ENCODE measurements around the gene EXOSC6.
"Not testable (repeated sequence)": the region's sequence is repeated elsewhere in the genome, so short reads cannot be mapped to it uniquely, and the experiment has no call there.

EXOSC6 gene

DNA sequence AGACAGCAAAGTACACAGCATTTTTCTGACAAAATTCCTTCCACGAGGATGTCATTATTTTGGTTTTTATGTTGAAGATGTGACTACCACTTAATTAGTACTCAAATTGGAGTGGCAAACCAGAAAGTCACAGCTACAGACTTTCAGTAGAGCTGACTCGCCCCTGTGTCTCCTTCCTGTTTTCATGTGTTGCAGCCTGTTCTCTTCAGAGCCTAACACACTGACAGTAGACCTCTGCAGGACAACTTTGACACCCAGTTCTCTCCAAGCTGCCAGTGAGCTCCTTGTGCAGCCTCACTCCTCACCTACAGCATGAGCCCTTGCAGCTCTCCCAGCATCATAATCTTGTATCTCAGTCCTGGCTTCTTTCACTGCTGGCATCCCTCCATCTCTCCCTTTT, 29.2 kb downstream of the EXOSC6 start:
- not testable (repeated sequence) for H3K9ac ChIP-seq (ENCODE audit: low read depth, low read length); H3K9me3 ChIP-seq (replicated peaks; ENCODE audit: low read length); H3K36me3 ChIP-seq (ENCODE audit: insufficient read depth, low read length); H3K4me1 ChIP-seq (ENCODE audit: control insufficient read depth, insufficient read depth, low read length); H3K4me2 ChIP-seq (ENCODE audit: low read length); H3K4me3 ChIP-seq (ENCODE audit: low read length); H3K27me3 ChIP-seq (ENCODE audit: control insufficient read depth, insufficient read depth, low read length)

DNA sequence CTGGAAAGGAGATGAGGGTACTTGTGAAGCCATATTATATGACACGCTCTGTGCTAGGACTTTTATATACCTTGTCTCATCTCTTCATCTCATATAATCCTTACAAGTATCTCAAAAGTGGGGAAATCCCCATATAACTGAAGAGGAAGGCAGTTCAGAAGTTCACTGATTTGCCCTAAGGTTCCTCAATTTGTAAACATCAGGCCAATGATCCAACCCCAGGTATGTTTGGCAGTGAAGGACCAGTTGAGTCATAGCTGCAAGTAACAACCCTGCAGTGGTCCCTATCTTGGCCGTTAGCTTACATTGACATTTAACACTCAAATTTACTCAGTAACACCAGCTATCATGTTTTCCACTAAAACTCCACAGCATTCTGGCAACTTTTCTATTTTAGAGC, 33.2 kb downstream of the EXOSC6 start:
- H3K4me1 ChIP-seq (ENCODE audit: control insufficient read depth, insufficient read depth, low read length); H3K4me2 ChIP-seq (ENCODE audit: low read length); H3K9ac ChIP-seq (ENCODE audit: low read depth, low read length); H3K36me3 ChIP-seq (ENCODE audit: insufficient read depth, low read length); H3K4me3 ChIP-seq (ENCODE audit: low read length); H3K27me3 ChIP-seq (ENCODE audit: control insufficient read depth, insufficient read depth, low read length); H3K9me3 ChIP-seq (replicated peaks; ENCODE audit: low read length): not testable (repeated sequence)

DNA sequence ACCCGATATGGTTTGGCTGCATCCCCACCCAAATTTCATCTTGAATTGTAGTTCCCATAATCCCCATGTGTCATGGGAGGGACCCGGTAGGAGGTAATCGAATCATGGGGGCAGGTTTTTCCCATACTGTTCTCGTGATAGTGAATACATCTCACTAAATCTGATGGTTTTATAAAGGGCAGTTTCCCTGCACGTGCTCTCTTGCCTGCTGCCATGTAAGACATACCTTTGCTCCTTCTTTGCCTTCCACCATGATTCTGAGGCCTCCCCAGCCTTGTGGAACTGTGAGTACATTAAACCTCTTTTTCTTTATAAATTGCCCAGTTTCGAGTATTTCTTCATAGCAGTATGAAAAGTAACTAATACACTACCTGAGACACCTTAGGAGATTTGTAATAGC, 45.4 kb downstream of the EXOSC6 start:
- H3K4me2 ChIP-seq (ENCODE audit: low read length); H3K4me3 ChIP-seq (ENCODE audit: low read length); H3K27me3 ChIP-seq (ENCODE audit: control insufficient read depth, insufficient read depth, low read length); H3K4me1 ChIP-seq (ENCODE audit: control insufficient read depth, insufficient read depth, low read length); H3K9me3 ChIP-seq (replicated peaks; ENCODE audit: low read length); H3K36me3 ChIP-seq (ENCODE audit: insufficient read depth, low read length); H3K9ac ChIP-seq (ENCODE audit: low read depth, low read length): not testable (repeated sequence)

DNA sequence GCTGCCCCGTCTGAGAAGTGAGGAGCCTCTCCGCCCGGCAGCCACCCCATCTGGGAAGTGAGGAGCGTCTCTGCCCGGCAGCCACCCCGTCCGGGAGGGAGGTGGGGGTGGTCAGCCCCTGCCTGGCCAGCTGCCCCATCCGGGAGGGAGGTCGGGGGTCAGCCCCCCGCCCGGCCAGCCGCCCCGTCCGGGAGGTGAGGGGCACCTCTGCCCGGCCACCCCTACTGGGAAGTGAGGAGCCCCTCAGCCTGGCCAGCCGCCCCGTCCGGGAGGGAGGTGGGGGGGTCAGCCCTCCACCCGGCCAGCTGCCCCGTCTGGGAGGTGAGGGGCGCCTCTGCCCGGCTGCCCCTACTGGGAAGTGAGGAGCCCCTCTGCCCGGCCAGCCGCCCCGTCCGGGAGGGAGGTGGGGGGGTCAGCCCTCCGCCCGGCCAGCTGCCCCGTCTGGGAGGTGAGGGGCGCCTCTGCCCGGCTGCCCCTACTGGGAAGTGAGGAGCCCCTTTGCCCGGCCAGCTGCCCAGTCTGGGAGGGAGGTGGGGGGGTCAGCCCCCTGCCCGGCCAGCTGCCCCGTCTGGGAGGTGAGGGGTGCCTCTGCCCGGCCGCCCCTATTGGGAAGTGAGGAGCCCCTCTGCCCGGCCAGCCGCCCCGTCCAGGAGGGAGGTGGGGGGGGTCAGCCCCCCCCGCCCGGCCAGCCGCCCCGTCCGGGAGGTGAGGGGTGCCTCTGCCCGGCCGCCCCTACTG, 46.9 kb downstream of the EXOSC6 start:
- H3K9me3 ChIP-seq (replicated peaks; ENCODE audit: low read length); H3K9ac ChIP-seq (ENCODE audit: low read depth, low read length); H3K4me1 ChIP-seq (ENCODE audit: control insufficient read depth, insufficient read depth, low read length); H3K27me3 ChIP-seq (ENCODE audit: control insufficient read depth, insufficient read depth, low read length); H3K4me3 ChIP-seq (ENCODE audit: low read length); H3K36me3 ChIP-seq (ENCODE audit: insufficient read depth, low read length); H3K4me2 ChIP-seq (ENCODE audit: low read length): not testable (repeated sequence)

DNA sequence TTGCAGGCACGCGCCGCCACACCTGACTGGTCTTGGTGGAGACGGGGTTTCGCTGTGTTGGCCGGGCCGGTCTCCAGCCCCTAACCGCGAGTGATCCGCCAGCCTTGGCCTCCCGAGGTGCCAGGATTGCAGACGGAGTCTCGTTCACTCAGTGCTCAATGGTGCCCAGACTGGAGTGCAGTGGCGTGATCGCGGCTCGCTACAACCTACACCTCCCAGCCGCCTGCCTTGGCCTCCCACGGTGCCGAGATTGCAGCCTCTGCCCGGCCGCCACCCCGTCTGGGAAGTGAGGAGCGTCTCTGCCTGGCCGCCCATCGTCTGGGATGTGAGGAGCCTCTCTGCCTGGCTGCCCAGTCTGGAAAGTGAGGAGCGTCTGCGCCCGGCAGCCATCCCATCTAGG, 47.7 kb downstream of the EXOSC6 start:
- not testable (repeated sequence) for H3K4me1 ChIP-seq (ENCODE audit: control insufficient read depth, insufficient read depth, low read length); H3K27me3 ChIP-seq (ENCODE audit: control insufficient read depth, insufficient read depth, low read length); H3K4me3 ChIP-seq (ENCODE audit: low read length); H3K4me2 ChIP-seq (ENCODE audit: low read length); H3K9ac ChIP-seq (ENCODE audit: low read depth, low read length); H3K36me3 ChIP-seq (ENCODE audit: insufficient read depth, low read length); H3K9me3 ChIP-seq (replicated peaks; ENCODE audit: low read length)

DNA sequence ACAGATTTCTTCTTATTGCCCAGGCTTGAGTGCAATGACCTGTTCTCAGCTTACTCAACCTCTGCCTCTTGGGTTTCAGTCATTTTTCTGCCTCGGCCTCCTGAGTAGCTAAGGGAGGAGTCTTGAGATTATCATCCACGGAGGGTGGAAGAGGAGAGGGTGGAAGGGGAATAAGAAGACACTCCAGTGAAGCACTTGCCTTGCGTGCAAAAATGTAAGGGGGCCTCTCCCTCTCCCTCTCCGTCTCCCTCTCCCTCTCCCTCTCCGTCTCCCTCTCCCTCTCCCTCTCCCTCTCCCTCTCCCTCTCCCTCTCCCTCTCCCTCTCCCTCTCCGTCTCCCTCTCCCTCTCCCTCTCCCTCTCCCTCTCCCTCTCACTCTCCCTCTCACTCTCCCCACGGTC, 48.2 kb downstream of the EXOSC6 start:
- not testable (repeated sequence) for H3K4me2 ChIP-seq (ENCODE audit: low read length); H3K9me3 ChIP-seq (replicated peaks; ENCODE audit: low read length); H3K4me1 ChIP-seq (ENCODE audit: control insufficient read depth, insufficient read depth, low read length); H3K27me3 ChIP-seq (ENCODE audit: control insufficient read depth, insufficient read depth, low read length); H3K9ac ChIP-seq (ENCODE audit: low read depth, low read length); H3K36me3 ChIP-seq (ENCODE audit: insufficient read depth, low read length); H3K4me3 ChIP-seq (ENCODE audit: low read length)

DNA sequence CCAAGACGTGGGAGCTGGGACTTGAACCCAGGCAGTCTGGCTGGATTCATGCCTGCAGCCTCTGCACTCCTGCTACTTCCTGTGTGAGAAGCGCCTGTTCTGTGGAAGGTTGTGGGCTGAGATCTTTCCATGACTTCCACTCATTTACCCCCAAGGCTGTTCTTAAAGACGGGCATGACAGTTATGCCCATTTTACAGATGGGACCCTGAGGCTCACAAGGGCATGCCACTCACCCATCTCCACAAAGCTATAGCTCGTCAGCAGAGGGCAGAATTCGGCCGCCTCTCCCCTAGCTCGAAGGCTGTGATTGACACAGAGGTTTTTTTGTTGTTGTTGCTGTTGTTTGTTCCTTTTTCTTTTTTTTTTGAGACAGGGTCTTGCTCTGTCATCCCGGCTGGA, 51.7 kb downstream of the EXOSC6 start:
- H3K9ac ChIP-seq (ENCODE audit: low read depth, low read length); H3K4me3 ChIP-seq (ENCODE audit: low read length): not testable (repeated sequence)

DNA sequence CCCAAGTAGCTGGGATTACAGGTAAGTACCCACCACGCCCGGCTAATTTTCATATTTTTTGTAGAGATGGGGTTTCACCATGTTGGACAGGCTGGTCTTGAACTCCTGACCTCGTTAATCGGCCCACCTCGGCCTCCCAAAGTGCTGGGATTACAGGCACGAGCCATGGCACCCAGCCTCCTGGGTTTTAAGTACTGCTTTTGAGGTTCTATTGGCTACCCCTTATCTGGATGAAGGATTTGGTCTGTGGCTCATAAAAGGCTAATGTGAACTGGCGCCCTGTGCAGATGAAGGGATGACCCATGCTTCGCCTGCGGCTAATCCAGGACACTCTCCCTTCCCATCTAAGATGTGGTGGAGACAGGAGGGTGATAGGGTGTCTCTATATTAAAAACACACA, 52.6 kb downstream of the EXOSC6 start:
- not testable (repeated sequence) for H3K27me3 ChIP-seq (ENCODE audit: control insufficient read depth, insufficient read depth, low read length); H3K4me3 ChIP-seq (ENCODE audit: low read length); H3K9ac ChIP-seq (ENCODE audit: low read depth, low read length); H3K4me2 ChIP-seq (ENCODE audit: low read length); H3K4me1 ChIP-seq (ENCODE audit: control insufficient read depth, insufficient read depth, low read length); H3K9me3 ChIP-seq (replicated peaks; ENCODE audit: low read length); H3K36me3 ChIP-seq (ENCODE audit: insufficient read depth, low read length)

More for the DNA sequence above, 51.7 kb downstream of the EXOSC6 start:
- H3K4me2 ChIP-seq (ENCODE audit: low read length); H3K27me3 ChIP-seq (ENCODE audit: control insufficient read depth, insufficient read depth, low read length); H3K4me1 ChIP-seq (ENCODE audit: control insufficient read depth, insufficient read depth, low read length); H3K9me3 ChIP-seq (replicated peaks; ENCODE audit: low read length); H3K36me3 ChIP-seq (ENCODE audit: insufficient read depth, low read length): not testable (repeated sequence)

DNA sequence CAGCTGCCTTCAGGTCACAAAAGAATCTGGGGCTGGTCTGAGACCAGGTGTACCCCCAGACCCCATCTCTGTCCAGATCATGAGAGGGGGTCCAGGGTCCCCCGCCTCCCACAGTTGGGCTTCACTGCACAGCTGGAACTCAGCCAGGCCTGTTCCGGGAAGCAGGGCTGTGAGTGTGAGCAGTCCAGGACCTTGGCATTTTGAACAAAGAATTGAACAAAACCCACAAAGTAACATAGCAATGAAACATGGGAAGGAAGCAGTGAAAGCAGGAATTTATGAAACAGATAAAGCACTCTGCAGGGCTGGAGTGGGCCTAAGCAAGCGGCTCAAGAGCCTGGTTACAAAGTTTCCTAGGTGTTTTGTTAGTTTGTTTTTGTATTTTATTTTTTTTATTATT, 53.1 kb downstream of the EXOSC6 start:
- not testable (repeated sequence) for H3K4me3 ChIP-seq (ENCODE audit: low read length); H3K9me3 ChIP-seq (replicated peaks; ENCODE audit: low read length); H3K4me2 ChIP-seq (ENCODE audit: low read length); H3K36me3 ChIP-seq (ENCODE audit: insufficient read depth, low read length); H3K9ac ChIP-seq (ENCODE audit: low read depth, low read length); H3K4me1 ChIP-seq (ENCODE audit: control insufficient read depth, insufficient read depth, low read length); H3K27me3 ChIP-seq (ENCODE audit: control insufficient read depth, insufficient read depth, low read length)

DNA sequence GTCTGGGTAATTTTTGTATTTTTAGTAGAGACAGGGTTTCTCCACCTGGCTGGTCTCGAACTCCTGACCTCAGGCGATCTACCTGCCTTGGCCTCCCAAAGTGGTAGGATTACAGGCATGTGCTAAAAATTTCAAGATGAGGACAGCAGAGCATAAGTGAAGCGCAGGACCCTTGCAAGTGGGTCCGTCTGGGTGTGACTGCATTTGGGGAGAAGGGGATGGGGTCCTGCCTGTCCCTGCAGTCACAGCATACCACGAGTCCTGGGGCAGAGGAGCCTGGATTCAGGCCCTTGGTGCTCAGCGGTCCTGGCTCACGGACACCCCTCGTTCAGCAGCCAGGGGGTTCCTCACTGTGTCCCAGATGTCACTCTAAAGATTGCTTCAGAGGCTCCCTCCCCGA, 53.5 kb downstream of the EXOSC6 start:
- H3K4me2 ChIP-seq (ENCODE audit: low read length); H3K36me3 ChIP-seq (ENCODE audit: insufficient read depth, low read length); H3K9ac ChIP-seq (ENCODE audit: low read depth, low read length); H3K4me1 ChIP-seq (ENCODE audit: control insufficient read depth, insufficient read depth, low read length); H3K4me3 ChIP-seq (ENCODE audit: low read length); H3K9me3 ChIP-seq (replicated peaks; ENCODE audit: low read length); H3K27me3 ChIP-seq (ENCODE audit: control insufficient read depth, insufficient read depth, low read length): not testable (repeated sequence)

DNA sequence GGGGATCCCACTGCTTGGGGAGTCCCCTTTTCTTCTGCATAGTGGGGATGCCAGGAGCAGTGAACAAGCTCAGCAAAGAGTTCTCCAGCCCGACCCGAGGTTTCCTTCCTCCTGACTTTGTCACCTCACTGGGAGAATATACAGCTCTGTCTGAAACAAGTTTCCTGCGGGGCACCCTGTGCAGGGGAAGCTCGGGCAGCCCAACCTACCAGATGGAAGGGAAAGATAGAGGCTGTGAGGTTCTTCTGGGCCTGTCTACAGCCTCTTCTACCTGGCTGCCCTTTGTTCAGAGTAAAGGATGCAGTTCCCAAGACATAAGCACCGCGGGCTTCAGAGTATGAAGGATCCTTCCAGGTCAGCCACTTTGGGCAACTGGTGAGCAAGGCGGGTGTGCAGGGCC, 54.1 kb downstream of the EXOSC6 start:
- not testable (repeated sequence) for H3K9ac ChIP-seq (ENCODE audit: low read depth, low read length); H3K4me1 ChIP-seq (ENCODE audit: control insufficient read depth, insufficient read depth, low read length); H3K36me3 ChIP-seq (ENCODE audit: insufficient read depth, low read length); H3K27me3 ChIP-seq (ENCODE audit: control insufficient read depth, insufficient read depth, low read length); H3K9me3 ChIP-seq (replicated peaks; ENCODE audit: low read length); H3K4me2 ChIP-seq (ENCODE audit: low read length); H3K4me3 ChIP-seq (ENCODE audit: low read length)
